OCI-LY3 (cell line): ENCODE data around the gene PTP4A2.

ENCODE experiments used
- CTCF ChIP-seq: fragments of 200-600, 300-600 bp; sonication (generic); IDR thresholded peaks from 2 replicates; pipeline ENCODE4 v1.5.1; 2014; ENCODE audit warnings: antibody characterized with exemption, low read length, low read depth
- EZH2phosphoT487 ChIP-seq: fragments of 200-600 bp; shearing (Covaris generic); IDR thresholded peaks from 2 replicates; pipeline ENCODE4 v1.6.1; 2018; ENCODE audit warnings: antibody characterized with exemption, mixed run types, low read depth

- TF ChIP-seq CTCF = no peak
- TF ChIP-seq EZH2phosphoT487 = no peak
These were observed 5.5 kb downstream of the PTP4A2 start for GRCh38 chr1:31932491-31933316.
